Stimulated activated CD8-positive, alpha-beta memory T cell treated with anti-CD3 and anti-CD28 coated beads, Interleukin-4, amount 100 ng/mL, for 48 hours (primary cell): ENCODE results near the gene CYP2B6.
"Not testable (repeated sequence)": the region's sequence is repeated elsewhere in the genome, so short reads cannot be mapped to it uniquely, and the experiment has no call there.

ENCODE experiments used
- DNase-seq: peaks from one replicate; pipeline ENCODE4 v3.0.0-alpha.2; 2020

CYP2B6 gene

GRCh38 chr19:41039806-41040205 is 48.7 kb downstream of the CYP2B6 start:
- DNase-seq: no peak

- not testable (repeated sequence) for DNase-seq
Observed at GRCh38 chr19:41045095-41045494, 54.0 kb downstream of the CYP2B6 start.

- no peak for DNase-seq
Observed at GRCh38 chr19:41050426-41050825, 59.3 kb downstream of the CYP2B6 start.

GRCh38 chr19:41052162-41052561 is 61.1 kb downstream of the CYP2B6 start:
- DNase-seq: not testable (repeated sequence)

- DNase-seq: not testable (repeated sequence)
Observed at GRCh38 chr19:41053331-41053730, 62.2 kb downstream of the CYP2B6 start.

GRCh38 chr19:41064974-41065569 is 74.0 kb downstream of the CYP2B6 start:
- DNase-seq: no peak
